ENCODE measurements around the gene CTAGE6.
"Not testable (repeated sequence)": the region's sequence is repeated elsewhere in the genome, so short reads cannot be mapped to it uniquely, and the experiment has no call there.

- TF ChIP-seq CTCF (IDR thresholded peaks at IDR 0.05); SIN3A (IDR thresholded peaks at IDR 0.05; ENCODE audit: borderline replicate concordance, insufficient read depth, low read depth, low read length): not testable (repeated sequence)
These were observed 35.1 kb upstream of the CTAGE6 start for GRCh38 chr7:143792633-143793032.
